CD4-positive, alpha-beta T cell treated with Interleukin-1 beta for 1 hour (primary cell): Measurements from ENCODE around the gene EEF1G.
"Not testable (repeated sequence)": the region's sequence is repeated elsewhere in the genome, so short reads cannot be mapped to it uniquely, and the experiment has no call there.

Source experiments
- DNase-seq, 2 donors: peaks; one replicate each; pipeline ENCODE4 v3.0.0-alpha.2; 2020 to 2022

EEF1G gene

GRCh38 chr11:62575837-62576236, 2.1 kb upstream of the EEF1G start:
- DNase-seq, result no peak

- no peak for DNase-seq
Observed at GRCh38 chr11:62575156-62575555, 1.5 kb upstream of the EEF1G start.

GRCh38 chr11:62574363-62575071, 826 bp upstream of the EEF1G start:
- no peak for DNase-seq

GRCh38 chr11:62573006-62573591, 592 bp downstream of the EEF1G start:
- DNase-seq, result peak; percentile 27 to 37

- no peak for DNase-seq
Observed at GRCh38 chr11:62572431-62572830, 1.3 kb downstream of the EEF1G start.

- not testable (repeated sequence) for DNase-seq
Observed at GRCh38 chr11:62571493-62571892, 2.2 kb downstream of the EEF1G start.

- DNase-seq, result not testable (repeated sequence)
Observed at GRCh38 chr11:62570903-62571302, 2.8 kb downstream of the EEF1G start.

GRCh38 chr11:62569611-62570010, 4.1 kb downstream of the EEF1G start:
- DNase-seq, result no peak

- no peak for DNase-seq
Observed at GRCh38 chr11:62567018-62567633, 6.6 kb downstream of the EEF1G start.

GRCh38 chr11:62566247-62566646, 7.4 kb downstream of the EEF1G start:
- DNase-seq, result no peak

GRCh38 chr11:62565100-62565802, 8.4 kb downstream of the EEF1G start:
- no peak for DNase-seq

GRCh38 chr11:62561677-62562230, 11.9 kb downstream of the EEF1G start:
- not testable (repeated sequence) for DNase-seq

- peak; percentile 84 for DNase-seq
Observed at GRCh38 chr11:62560566-62561103, 13.1 kb downstream of the EEF1G start.

GRCh38 chr11:62559626-62560025, 14.1 kb downstream of the EEF1G start:
- DNase-seq, result not testable (repeated sequence)

GRCh38 chr11:62559204-62559603, 14.5 kb downstream of the EEF1G start:
- no peak for DNase-seq

GRCh38 chr11:62558669-62559068, 15.0 kb downstream of the EEF1G start:
- DNase-seq, result no peak

- peak in 1 of 2 donors; percentile 65 for DNase-seq
Observed at GRCh38 chr11:62556875-62557631, 16.6 kb downstream of the EEF1G start.

- peak; percentile 88 to 89 for DNase-seq
Observed at GRCh38 chr11:62556108-62556874, 17.4 kb downstream of the EEF1G start.

- peak; percentile 89 to 92 for DNase-seq
Observed at GRCh38 chr11:62555464-62556107, 18.1 kb downstream of the EEF1G start.

GRCh38 chr11:62554387-62555167, 19.1 kb downstream of the EEF1G start:
- DNase-seq, result peak in 1 of 2 donors; percentile 22
